Activated CD4-positive, CD25-positive, alpha-beta regulatory T cell treated with anti-CD3 and anti-CD28 coated beads, Interleukin-2, amount 50 U/mL, for 72 hours (primary cell): ENCODE measurements around the gene CEP152.
"Not testable (repeated sequence)": the region's sequence is repeated elsewhere in the genome, so short reads cannot be mapped to it uniquely, and the experiment has no call there.

Source experiments
- DNase-seq: peaks from one replicate; pipeline ENCODE4 v3.0.0; 2021

CEP152 gene

GRCh38 chr15:48806151-48806550 lies 4.7 kb downstream of the CEP152 start:
- DNase-seq, result no peak

GRCh38 chr15:48805591-48805990 lies 5.3 kb downstream of the CEP152 start:
- DNase-seq, result no peak

DNA sequence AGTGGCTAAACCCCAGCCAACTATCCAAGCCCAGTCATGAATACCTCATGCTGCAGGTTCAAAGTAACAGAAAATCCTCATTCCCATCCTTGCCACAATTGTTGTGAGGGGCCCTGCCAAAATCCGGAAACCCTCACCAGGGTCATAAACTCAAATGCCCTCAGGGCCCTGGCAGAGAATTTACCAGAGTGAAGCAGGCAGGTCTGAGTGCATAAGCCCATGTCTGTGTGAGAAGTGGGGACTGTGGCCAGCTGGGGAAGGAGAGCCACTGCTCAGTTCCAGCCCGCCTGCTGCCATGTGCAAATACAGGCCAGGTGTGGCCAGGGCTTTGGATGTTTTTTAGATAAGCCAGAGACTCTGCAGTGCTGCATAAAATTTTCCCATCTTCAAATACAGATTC lies 7.0 kb downstream of the CEP152 start:
- no peak for DNase-seq

GRCh38 chr15:48802867-48803266 lies 8.0 kb downstream of the CEP152 start:
- DNase-seq, result no peak

- DNase-seq, result no peak
Measured at GRCh38 chr15:48802257-48802656, 8.6 kb downstream of the CEP152 start.

DNA sequence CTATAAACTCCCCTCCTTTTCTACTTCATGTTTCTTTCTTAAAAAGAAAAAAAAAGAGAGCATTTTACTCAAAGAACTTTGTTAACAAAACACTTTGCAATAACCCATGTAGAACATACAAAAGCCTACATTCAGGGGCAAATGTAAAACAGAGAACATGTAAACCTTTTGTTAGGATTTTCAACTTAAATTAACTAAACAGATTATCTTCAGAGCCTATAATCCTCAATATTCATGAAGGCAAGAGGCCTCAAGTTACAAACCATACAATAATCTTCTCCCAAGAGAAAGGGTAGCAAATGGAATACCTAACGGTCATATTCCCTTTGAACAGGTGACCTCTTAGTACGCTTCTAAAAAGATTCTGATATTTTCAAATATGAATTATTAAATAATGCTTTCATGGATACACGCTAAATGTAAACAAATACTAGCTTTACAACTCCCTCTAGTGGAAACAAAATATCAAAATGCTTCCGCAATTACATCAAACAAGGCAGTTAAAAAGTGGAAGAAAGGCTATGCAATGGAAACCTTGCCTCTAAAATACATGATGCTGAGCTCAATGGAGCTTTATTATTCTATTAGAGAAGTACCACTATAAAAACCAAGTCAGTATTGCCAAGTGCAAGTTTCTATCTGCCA lies 9.9 kb downstream of the CEP152 start:
- no peak for DNase-seq

- DNase-seq, result no peak
Measured at GRCh38 chr15:48800245-48800644, 10.6 kb downstream of the CEP152 start.

DNA sequence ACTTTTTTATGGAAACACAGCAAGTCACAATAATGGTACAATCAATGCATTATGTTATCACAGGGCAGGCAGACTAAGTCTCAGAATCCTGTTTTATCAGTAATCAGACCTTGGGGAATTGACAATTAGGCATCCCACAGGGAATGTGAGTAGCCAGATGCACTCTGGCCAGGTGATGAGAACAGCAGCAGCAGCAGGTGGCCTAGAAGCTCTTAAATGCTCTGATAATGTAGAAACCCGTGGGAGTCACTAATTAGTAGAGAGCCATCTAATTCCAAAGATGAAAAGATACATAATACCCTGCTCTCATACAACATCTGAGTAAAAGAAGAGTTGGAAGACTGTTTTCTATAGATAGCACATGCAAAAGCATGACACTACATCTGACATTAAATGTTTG lies 12.6 kb downstream of the CEP152 start:
- no peak for DNase-seq

GRCh38 chr15:48796930-48797329 lies 13.9 kb downstream of the CEP152 start:
- no peak for DNase-seq

DNA sequence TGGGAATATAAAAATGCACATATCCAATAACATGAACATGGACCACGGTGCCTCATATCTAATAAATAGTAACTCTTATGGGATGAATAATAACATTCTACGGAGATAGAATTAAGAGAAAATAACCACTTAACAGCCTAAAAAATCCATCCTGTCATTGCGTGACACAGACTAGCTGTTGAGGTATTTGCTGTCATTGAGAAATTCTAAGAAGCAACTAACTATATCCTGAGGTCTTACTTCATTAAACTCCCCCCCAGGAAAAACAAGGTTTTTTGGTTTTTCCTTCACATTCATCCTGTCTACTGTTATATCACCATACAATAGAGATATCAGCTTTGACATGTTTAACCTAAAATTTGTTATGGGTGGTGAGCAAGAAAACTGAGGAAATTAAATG lies 14.3 kb downstream of the CEP152 start:
- no peak for DNase-seq

DNA sequence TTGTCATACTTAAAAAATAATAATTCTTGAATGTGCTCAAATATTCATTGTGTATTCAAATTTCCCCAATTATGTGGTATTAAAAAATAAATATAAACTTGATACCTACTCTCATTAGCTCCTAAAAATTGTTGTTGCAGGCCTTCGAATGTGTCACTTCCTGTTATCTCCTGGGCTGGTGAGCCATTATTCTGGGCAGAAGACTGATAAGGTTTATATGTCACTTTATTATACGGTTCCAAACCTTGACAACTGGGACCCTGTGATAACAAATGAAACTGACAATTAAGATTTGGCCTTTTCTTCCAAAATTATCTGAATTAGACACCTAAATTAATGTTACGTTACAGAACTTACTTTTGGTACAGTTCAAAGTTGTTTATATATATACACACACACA lies 15.0 kb downstream of the CEP152 start:
- DNase-seq, result no peak

DNA sequence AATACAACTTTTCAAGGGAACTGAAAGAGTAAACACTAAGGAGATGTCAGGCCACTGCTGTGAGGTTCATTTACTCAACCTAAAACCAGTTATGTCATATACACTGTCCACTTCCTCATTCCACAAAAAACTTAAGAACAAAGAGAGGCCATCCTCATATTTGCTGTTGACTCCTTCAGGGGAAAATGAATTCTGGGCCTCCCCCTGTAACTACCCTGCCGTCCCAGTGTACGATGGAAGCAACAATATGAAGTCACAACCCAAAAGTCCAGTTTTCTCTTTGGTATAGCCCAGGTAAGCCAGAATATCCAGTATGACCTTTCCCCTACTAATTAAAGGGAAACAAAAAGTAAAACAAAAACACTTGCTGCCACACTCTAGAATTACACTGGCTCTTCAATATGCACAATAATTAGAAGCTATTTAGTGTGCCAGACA lies 16.2 kb downstream of the CEP152 start:
- no peak for DNase-seq

- DNase-seq, result no peak
Measured at GRCh38 chr15:48792408-48792807, 18.5 kb downstream of the CEP152 start.

GRCh38 chr15:48790466-48791115 lies 20.3 kb downstream of the CEP152 start:
- DNase-seq, result not testable (repeated sequence)

- no peak for DNase-seq
Measured at GRCh38 chr15:48785712-48786111, 25.2 kb downstream of the CEP152 start.

- DNase-seq, result no peak
Measured at GRCh38 chr15:48785195-48785594, 25.7 kb downstream of the CEP152 start.

GRCh38 chr15:48784756-48785155 lies 26.1 kb downstream of the CEP152 start:
- no peak for DNase-seq

- DNase-seq, result no peak
Measured at GRCh38 chr15:48782911-48783310, 28.0 kb downstream of the CEP152 start.

GRCh38 chr15:48781481-48782081 lies 29.3 kb downstream of the CEP152 start:
- no peak for DNase-seq

DNA sequence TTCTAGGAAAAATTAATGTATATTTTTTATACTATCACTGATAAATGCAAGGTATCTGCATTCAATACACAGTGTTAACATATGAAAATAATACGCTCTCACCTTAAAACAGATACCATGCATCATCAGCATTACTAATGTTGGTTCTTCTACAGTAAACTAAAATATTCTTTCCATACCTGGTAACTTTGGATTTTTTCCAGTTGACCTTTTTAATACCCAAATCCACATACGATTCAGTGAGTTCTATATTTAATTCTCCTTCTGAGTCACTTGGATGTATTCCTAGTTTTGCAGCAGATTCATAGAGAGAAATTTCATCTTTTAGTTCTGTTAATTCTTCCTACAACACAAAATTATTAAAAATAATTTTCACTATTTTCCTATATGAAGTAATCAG lies 29.9 kb downstream of the CEP152 start:
- DNase-seq, result no peak

GRCh38 chr15:48778331-48778730 lies 32.5 kb downstream of the CEP152 start:
- DNase-seq, result no peak

DNA sequence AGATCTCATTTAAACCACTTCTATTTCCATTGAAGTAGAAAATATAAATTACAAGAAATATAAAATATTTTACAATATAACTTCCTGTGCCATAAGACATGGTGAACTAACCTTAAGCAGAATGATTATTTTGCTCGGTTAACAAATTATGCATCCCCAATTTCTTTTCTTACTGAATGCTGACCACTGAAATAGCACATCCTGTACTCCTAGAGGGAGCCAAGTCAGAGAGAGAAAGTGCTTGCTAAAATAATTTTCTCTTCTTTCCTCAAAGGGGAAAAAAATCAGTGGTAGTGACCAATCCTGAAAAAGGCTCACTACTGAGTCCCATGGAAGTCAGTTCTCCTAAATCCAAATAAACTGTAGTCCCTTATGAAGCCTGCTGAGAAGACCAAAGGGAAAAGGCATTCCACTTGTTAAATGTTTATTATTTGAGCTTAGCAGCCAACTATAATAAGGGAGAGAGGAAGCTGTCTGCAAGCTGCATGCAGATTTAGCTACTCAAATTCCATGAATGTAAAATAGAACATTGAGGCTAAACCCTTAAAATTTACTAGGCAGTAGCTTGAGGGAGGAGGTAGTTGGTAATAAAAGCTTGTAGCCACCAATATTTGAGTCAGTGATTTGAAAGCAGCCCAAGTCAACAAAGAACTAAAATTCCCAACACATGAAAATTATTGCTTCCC lies 33.1 kb downstream of the CEP152 start:
- no peak for DNase-seq

DNA sequence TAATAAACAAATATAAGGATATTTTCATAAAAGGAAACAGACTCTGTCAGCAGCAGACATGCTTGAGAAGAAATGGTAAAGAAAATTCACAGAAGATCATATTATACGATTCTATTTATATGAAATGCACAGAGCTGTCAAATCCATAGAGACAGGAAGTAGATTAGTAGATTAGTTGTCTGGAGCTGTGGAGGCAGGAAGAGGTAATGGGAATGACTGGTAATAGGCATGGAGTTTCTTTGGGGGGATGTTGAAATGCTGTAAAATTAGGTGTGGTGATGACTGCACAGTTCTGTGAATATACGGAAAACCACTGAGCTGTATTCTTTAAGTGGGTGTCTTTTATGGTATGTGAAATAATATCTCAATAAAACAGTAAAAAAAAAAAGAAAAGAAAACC lies 35.3 kb downstream of the CEP152 start:
- no peak for DNase-seq

GRCh38 chr15:48774484-48774883 lies 36.4 kb downstream of the CEP152 start:
- DNase-seq, result no peak
